Stomach (tissue), 4 donors: Measurements from ENCODE around the gene GCNT3.

Source experiments
- CTCF ChIP-seq, 7 experiments: fragments of 450-650 bp in 4 of 7; fragments of 200-600 bp in 3 of 7; sonication (generic) in 3 of 7; IDR thresholded peaks; one replicate each; pipeline ENCODE4 v1.5.1; 2016 to 2019; ENCODE audit warnings: antibody characterized with exemption in 7 of 7, control low read depth in 2 of 7, mild to moderate bottlenecking in 1 of 7
- EP300 ChIP-seq: sonication (generic); formaldehyde crosslinking; IDR thresholded peaks from one replicate; pipeline ENCODE4 v1.6.1; 2017; ENCODE audit warnings: antibody characterized with exemption
- POLR2A ChIP-seq, 4 donors: fragments of 450-650 bp; IDR thresholded peaks; one replicate each; pipeline ENCODE4 v1.6.1; 2016; ENCODE audit warnings: antibody characterized with exemption in 4 of 4, control low read depth in 2 of 4, mild to moderate bottlenecking in 1 of 4, moderate library complexity in 1 of 4
- POLR2AphosphoS5 ChIP-seq, 3 donors: sonication (generic); formaldehyde crosslinking; IDR thresholded peaks; one replicate each; pipeline ENCODE4 v1.6.1; 2016; ENCODE audit warnings: antibody characterized with exemption in 3 of 3

GRCh38 chr15:59632714-59633113 is 21.1 kb downstream of the GCNT3 start:
- TF ChIP-seq CTCF (IDR thresholded peaks at IDR 0.05) (no peak), EP300 (no peak), POLR2A (IDR thresholded peaks at IDR 0.05) (no peak), POLR2AphosphoS5 (IDR thresholded peaks at IDR 0.05) (no peak)
